HL-60 (cell line): ENCODE results near the gene PAPPA.

ENCODE experiments used
- CTCF ChIP-seq: IDR thresholded peaks from one replicate; pipeline ENCODE4 v1.5.1; 2011; ENCODE audit warnings: low read length, control low read depth, inconsistent platforms; ENCODE audit not compliant: insufficient read depth
- GABPA ChIP-seq: IDR thresholded peaks from 2 replicates; pipeline ENCODE4 v1.6.1; 2012; ENCODE audit warnings: low read depth
- POLR2AphosphoS5 ChIP-seq: IDR thresholded peaks from 2 replicates; pipeline ENCODE4 v1.6.1; 2012; ENCODE audit warnings: low read depth
- REST ChIP-seq: IDR thresholded peaks from 2 replicates; pipeline ENCODE4 v1.6.1; 2012; ENCODE audit warnings: low read depth; ENCODE audit not compliant: insufficient replicate concordance

- no peak for TF ChIP-seq CTCF
- no peak for TF ChIP-seq POLR2AphosphoS5
- TF ChIP-seq REST: no peak
- TF ChIP-seq GABPA: no peak
Measured at GRCh38 chr9:116323012-116323411, 169.4 kb downstream of the PAPPA start.
